ENCODE data around the gene SLC15A3.
A peak's percentile ranks its signal among the peaks of the same experiment; 100 is the strongest.

The SLC15A3 gene

GRCh38 chr11:60906132-60906972 is 45.6 kb downstream of the SLC15A3 start, which contains the start of gene PRPF19:
TSS of gene PRPF19 (minus strand) at chr11:60906585. CDS start at chr11:60906382, 203 bp downstream.
- H3K4me1 ChIP-seq (ENCODE audit: insufficient read depth, low read length, severe bottlenecking), result peaks cover 40% of the 10 kb centered on the region
- peak within 1 kb of the TSS; percentile 89 for H3K4me3 ChIP-seq (ENCODE audit: low read depth, low read length, poor library complexity, severe bottlenecking)
- H3K9ac ChIP-seq (ENCODE audit: low read length), result peak within 1 kb of the TSS; percentile 95
- H3K9me3 ChIP-seq (ENCODE audit: low read length), result no peaks in the 10 kb centered on the region
- H3K27ac ChIP-seq (ENCODE audit: low read depth, low read length, poor library complexity, severe bottlenecking), result peak within 1 kb of the TSS; percentile 62
- H3K27me3 ChIP-seq (ENCODE audit: insufficient read depth, low read length), result no peaks in the 10 kb centered on the region
- H3K36me3 ChIP-seq (ENCODE audit: insufficient read depth, low read length), result peaks cover 36% of the 10 kb centered on the region
- no peaks in the 10 kb centered on the region for H3K9me2 ChIP-seq (ENCODE audit: low read depth, low read length)
- peak within 1 kb of the TSS; percentile 44; the same call in 1 of the 2 replicates for H2AFZ ChIP-seq (ENCODE audit: low read length)
- H3K79me2 ChIP-seq (ENCODE audit: insufficient read depth, low read length), result peaks cover 31% of the 10 kb centered on the region
- H4K20me1 ChIP-seq (ENCODE audit: insufficient read depth, low read length), result no peaks in the 10 kb centered on the region
- peak within 1 kb of the TSS; percentile 96 for H3K4me2 ChIP-seq (ENCODE audit: low read length)
- H3F3A ChIP-seq (ENCODE audit: insufficient read depth, low read length), result 0 out of 2 replicates have a peak, but pooled peaks cover 3% of the 10 kb centered on the region
- TF ChIP-seq EZH2 (IDR thresholded peaks at IDR 0.05; ENCODE audit: borderline replicate concordance, low read length) (no peak), CTCF (IDR thresholded peaks at IDR 0.05; ENCODE audit: low read length) (peak; percentile 8; the same call in 1 of the 2 replicates)

GRCh38 chr11:60905551-60906113 is 46.3 kb downstream of the SLC15A3 start:
- H3K4me3 ChIP-seq (ENCODE audit: low read depth, low read length, poor library complexity, severe bottlenecking), result peak overlapping the region; percentile 89
- H3K27ac ChIP-seq (ENCODE audit: low read depth, low read length, poor library complexity, severe bottlenecking), result peak overlapping the region; percentile 55
- no peak overlapping the region for H2AFZ ChIP-seq (ENCODE audit: low read length)
- peak overlapping the region; percentile 91 for H3K4me2 ChIP-seq (ENCODE audit: low read length)
- 0 out of 2 replicates have a peak, but pooled peaks cover 3% of the 10 kb centered on the region for H3F3A ChIP-seq (ENCODE audit: insufficient read depth, low read length)
- peaks cover 31% of the 10 kb centered on the region for H3K79me2 ChIP-seq (ENCODE audit: insufficient read depth, low read length)
- no peaks in the 10 kb centered on the region for H3K9me2 ChIP-seq (ENCODE audit: low read depth, low read length)
- peaks cover 43% of the 10 kb centered on the region for H3K36me3 ChIP-seq (ENCODE audit: insufficient read depth, low read length)
- H3K27me3 ChIP-seq (ENCODE audit: insufficient read depth, low read length), result no peaks in the 10 kb centered on the region
- peaks cover 37% of the 10 kb centered on the region for H3K4me1 ChIP-seq (ENCODE audit: insufficient read depth, low read length, severe bottlenecking)
- TF ChIP-seq CTCF (IDR thresholded peaks at IDR 0.05; ENCODE audit: low read length) (no peak), EZH2 (IDR thresholded peaks at IDR 0.05; ENCODE audit: borderline replicate concordance, low read length) (no peak)
- H4K20me1 ChIP-seq (ENCODE audit: insufficient read depth, low read length), result no peaks in the 10 kb centered on the region
- peak overlapping the region; percentile 95 for H3K9ac ChIP-seq (ENCODE audit: low read length)
- no peaks in the 10 kb centered on the region for H3K9me3 ChIP-seq (ENCODE audit: low read length)

GRCh38 chr11:60905047-60905446 is 46.9 kb downstream of the SLC15A3 start:
- no peaks in the 10 kb centered on the region for H3K9me2 ChIP-seq (ENCODE audit: low read depth, low read length)
- H4K20me1 ChIP-seq (ENCODE audit: insufficient read depth, low read length), result no peaks in the 10 kb centered on the region
- peaks cover 31% of the 10 kb centered on the region for H3K4me1 ChIP-seq (ENCODE audit: insufficient read depth, low read length, severe bottlenecking)
- H3F3A ChIP-seq (ENCODE audit: insufficient read depth, low read length), result no peaks in the 10 kb centered on the region
- no peak for TF ChIP-seq EZH2 (IDR thresholded peaks at IDR 0.05; ENCODE audit: borderline replicate concordance, low read length)
- TF ChIP-seq CTCF (IDR thresholded peaks at IDR 0.05; ENCODE audit: low read length), result no peak
- no peaks in the 10 kb centered on the region for H3K9me3 ChIP-seq (ENCODE audit: low read length)
- H2AFZ ChIP-seq (ENCODE audit: low read length), result no peak overlapping the region
- H3K36me3 ChIP-seq (ENCODE audit: insufficient read depth, low read length), result peaks cover 49% of the 10 kb centered on the region
- H3K4me3 ChIP-seq (ENCODE audit: low read depth, low read length, poor library complexity, severe bottlenecking), result peak overlapping the region; percentile 89
- peak overlapping the region; percentile 55 for H3K27ac ChIP-seq (ENCODE audit: low read depth, low read length, poor library complexity, severe bottlenecking)
- H3K4me2 ChIP-seq (ENCODE audit: low read length), result peak overlapping the region; percentile 91
- no peaks in the 10 kb centered on the region for H3K27me3 ChIP-seq (ENCODE audit: insufficient read depth, low read length)
- H3K9ac ChIP-seq (ENCODE audit: low read length), result peak overlapping the region; percentile 95
- H3K79me2 ChIP-seq (ENCODE audit: insufficient read depth, low read length), result peaks cover 31% of the 10 kb centered on the region
